ENCODE data around the gene ZNF784.
A peak's percentile ranks its signal among the peaks of the same experiment; 100 is the strongest.

The ZNF784 gene

GRCh38 chr19:55605637-55606470 lies 18.5 kb downstream of the ZNF784 start, which contains the start of gene ZNF865:
Gene ZNF865, plus strand, starts transcription at chr19:55605647. Its CDS starts 7,972 bp downstream, at chr19:55613619.
- Histone ChIP-seq H3K4me3 (ENCODE audit: low read depth in 1 of 2, low read length in 2 of 2) (peak within 1 kb of the TSS; percentile 76 to 91), H3K27me3 (ENCODE audit: low read depth, low read length) (no peaks in the 10 kb centered on the region), H3K36me3 (ENCODE audit: control insufficient read depth in 1 of 2, insufficient read depth in 2 of 2, low read length in 2 of 2) (peaks cover 0 to 15% of the 10 kb centered on the region in 2 donors), H3K4me1 (ENCODE audit: control insufficient read depth in 1 of 2, insufficient read depth in 2 of 2, low read length in 2 of 2) (peaks cover 10 to 20% of the 10 kb centered on the region in 2 donors), H3K27ac (ENCODE audit: low read length) (peak within 1 kb of the TSS; percentile 92), H3K9me3 (ENCODE audit: control insufficient read depth in 1 of 2, low read length in 2 of 2) (no peaks in the 10 kb centered on the region)

GRCh38 chr19:55605207-55605636 lies 19.1 kb downstream of the ZNF784 start:
- Histone ChIP-seq H3K4me1 (ENCODE audit: control insufficient read depth in 1 of 2, insufficient read depth in 2 of 2, low read length in 2 of 2) (peaks cover 11 to 21% of the 10 kb centered on the region in 2 donors), H3K36me3 (ENCODE audit: control insufficient read depth in 1 of 2, insufficient read depth in 2 of 2, low read length in 2 of 2) (peaks cover 0 to 9% of the 10 kb centered on the region in 2 donors), H3K4me3 (ENCODE audit: low read depth in 1 of 2, low read length in 2 of 2) (peak overlapping the region; percentile 63 to 91), H3K27me3 (ENCODE audit: low read depth, low read length) (no peaks in the 10 kb centered on the region), H3K9me3 (ENCODE audit: control insufficient read depth in 1 of 2, low read length in 2 of 2) (no peaks in the 10 kb centered on the region), H3K27ac (ENCODE audit: low read length) (peak overlapping the region; percentile 92)

- H3K4me1 ChIP-seq (ENCODE audit: control insufficient read depth in 1 of 2, insufficient read depth in 2 of 2, low read length in 2 of 2), result peaks cover 12 to 21% of the 10 kb centered on the region in 2 donors
- no peak overlapping the region for H3K27ac ChIP-seq (ENCODE audit: low read length)
- no peak overlapping the region for H3K4me3 ChIP-seq (ENCODE audit: low read depth in 1 of 2, low read length in 2 of 2)
These were observed 20.6 kb downstream of the ZNF784 start for GRCh38 chr19:55603581-55604292.

GRCh38 chr19:55603115-55603514 lies 21.3 kb downstream of the ZNF784 start:
- Histone ChIP-seq H3K4me1 (ENCODE audit: control insufficient read depth in 1 of 2, insufficient read depth in 2 of 2, low read length in 2 of 2) (peaks cover 15 to 24% of the 10 kb centered on the region in 2 donors), H3K36me3 (ENCODE audit: control insufficient read depth in 1 of 2, insufficient read depth in 2 of 2, low read length in 2 of 2) (no peaks in the 10 kb centered on the region), H3K27ac (ENCODE audit: low read length) (no peak overlapping the region), H3K4me3 (ENCODE audit: low read depth in 1 of 2, low read length in 2 of 2) (no peak overlapping the region), H3K9me3 (ENCODE audit: control insufficient read depth in 1 of 2, low read length in 2 of 2) (no peaks in the 10 kb centered on the region), H3K27me3 (ENCODE audit: low read depth, low read length) (no peaks in the 10 kb centered on the region)

More at GRCh38 chr19:55603581-55604292, 20.6 kb downstream of the ZNF784 start:
- no peaks in the 10 kb centered on the region for H3K36me3 ChIP-seq (ENCODE audit: control insufficient read depth in 1 of 2, insufficient read depth in 2 of 2, low read length in 2 of 2)
- no peaks in the 10 kb centered on the region for H3K27me3 ChIP-seq (ENCODE audit: low read depth, low read length)
- H3K9me3 ChIP-seq (ENCODE audit: control insufficient read depth in 1 of 2, low read length in 2 of 2), result no peaks in the 10 kb centered on the region

- H3K4me1 ChIP-seq (ENCODE audit: control insufficient read depth in 1 of 2, insufficient read depth in 2 of 2, low read length in 2 of 2), result peaks cover 15 to 22% of the 10 kb centered on the region in 2 donors
- H3K9me3 ChIP-seq (ENCODE audit: control insufficient read depth in 1 of 2, low read length in 2 of 2), result no peaks in the 10 kb centered on the region
- peaks cover 0 to 3% of the 10 kb centered on the region in 2 donors for H3K36me3 ChIP-seq (ENCODE audit: control insufficient read depth in 1 of 2, insufficient read depth in 2 of 2, low read length in 2 of 2)
- no peak overlapping the region for H3K27ac ChIP-seq (ENCODE audit: low read length)
- H3K27me3 ChIP-seq (ENCODE audit: low read depth, low read length), result no peaks in the 10 kb centered on the region
- H3K4me3 ChIP-seq (ENCODE audit: low read depth in 1 of 2, low read length in 2 of 2), result no peak overlapping the region
These were observed 22.0 kb downstream of the ZNF784 start for GRCh38 chr19:55602104-55603001.

GRCh38 chr19:55601084-55601483 lies 23.3 kb downstream of the ZNF784 start:
- Histone ChIP-seq H3K9me3 (ENCODE audit: control insufficient read depth in 1 of 2, low read length in 2 of 2) (no peaks in the 10 kb centered on the region), H3K27me3 (ENCODE audit: low read depth, low read length) (no peaks in the 10 kb centered on the region), H3K4me1 (ENCODE audit: control insufficient read depth in 1 of 2, insufficient read depth in 2 of 2, low read length in 2 of 2) (peaks cover 10 to 12% of the 10 kb centered on the region in 2 donors), H3K27ac (ENCODE audit: low read length) (peak overlapping the region; percentile 61), H3K36me3 (ENCODE audit: control insufficient read depth in 1 of 2, insufficient read depth in 2 of 2, low read length in 2 of 2) (peaks cover 3 to 14% of the 10 kb centered on the region in 2 donors), H3K4me3 (ENCODE audit: low read depth in 1 of 2, low read length in 2 of 2) (peak overlapping the region; percentile 62 to 81)

- no peaks in the 10 kb centered on the region for H3K9me3 ChIP-seq (ENCODE audit: control insufficient read depth in 1 of 2, low read length in 2 of 2)
- no peaks in the 10 kb centered on the region for H3K27me3 ChIP-seq (ENCODE audit: low read depth, low read length)
- H3K4me3 ChIP-seq (ENCODE audit: low read depth in 1 of 2, low read length in 2 of 2), result peak overlapping the region; percentile 62 to 81
- H3K36me3 ChIP-seq (ENCODE audit: control insufficient read depth in 1 of 2, insufficient read depth in 2 of 2, low read length in 2 of 2), result peaks cover 8 to 18% of the 10 kb centered on the region in 2 donors
- H3K27ac ChIP-seq (ENCODE audit: low read length), result peak overlapping the region; percentile 61
- H3K4me1 ChIP-seq (ENCODE audit: control insufficient read depth in 1 of 2, insufficient read depth in 2 of 2, low read length in 2 of 2), result peaks cover 10 to 12% of the 10 kb centered on the region in 2 donors
These were observed 23.7 kb downstream of the ZNF784 start for GRCh38 chr19:55600662-55601028.

GRCh38 chr19:55599842-55600661 lies 24.3 kb downstream of the ZNF784 start, which contains the start of gene ZNF524:
Gene ZNF524, plus strand, starts transcription at chr19:55600288. Its CDS starts 1,825 bp downstream, at chr19:55602113.
- peaks cover 14 to 24% of the 10 kb centered on the region in 2 donors for H3K36me3 ChIP-seq (ENCODE audit: control insufficient read depth in 1 of 2, insufficient read depth in 2 of 2, low read length in 2 of 2)
- H3K27ac ChIP-seq (ENCODE audit: low read length), result peak within 1 kb of the TSS; percentile 89
- H3K4me1 ChIP-seq (ENCODE audit: control insufficient read depth in 1 of 2, insufficient read depth in 2 of 2, low read length in 2 of 2), result peaks cover 10 to 12% of the 10 kb centered on the region in 2 donors
- no peaks in the 10 kb centered on the region for H3K27me3 ChIP-seq (ENCODE audit: low read depth, low read length)
- peak within 1 kb of the TSS; percentile 62 to 85 for H3K4me3 ChIP-seq (ENCODE audit: low read depth in 1 of 2, low read length in 2 of 2)
- no peaks in the 10 kb centered on the region for H3K9me3 ChIP-seq (ENCODE audit: control insufficient read depth in 1 of 2, low read length in 2 of 2)

- Histone ChIP-seq H3K4me1 (ENCODE audit: control insufficient read depth in 1 of 2, insufficient read depth in 2 of 2, low read length in 2 of 2) (peaks cover 10 to 12% of the 10 kb centered on the region in 2 donors), H3K36me3 (ENCODE audit: control insufficient read depth in 1 of 2, insufficient read depth in 2 of 2, low read length in 2 of 2) (peaks cover 18 to 25% of the 10 kb centered on the region in 2 donors), H3K4me3 (ENCODE audit: low read depth in 1 of 2, low read length in 2 of 2) (peak within 1 kb of the TSS; percentile 62 to 85), H3K27ac (ENCODE audit: low read length) (peak within 1 kb of the TSS; percentile 89), H3K27me3 (ENCODE audit: low read depth, low read length) (no peaks in the 10 kb centered on the region), H3K9me3 (ENCODE audit: control insufficient read depth in 1 of 2, low read length in 2 of 2) (no peaks in the 10 kb centered on the region)
These were observed 24.9 kb downstream of the ZNF784 start, which contains the start of gene FIZ1 for GRCh38 chr19:55599468-55599841. Gene FIZ1, minus strand, starts transcription at chr19:55599517. Its CDS starts 1,652 bp downstream, at chr19:55597865.

Measured in muscle layer of duodenum (tissue), 2 donors.